ENCODE data around the gene CACNG1.

DNA sequence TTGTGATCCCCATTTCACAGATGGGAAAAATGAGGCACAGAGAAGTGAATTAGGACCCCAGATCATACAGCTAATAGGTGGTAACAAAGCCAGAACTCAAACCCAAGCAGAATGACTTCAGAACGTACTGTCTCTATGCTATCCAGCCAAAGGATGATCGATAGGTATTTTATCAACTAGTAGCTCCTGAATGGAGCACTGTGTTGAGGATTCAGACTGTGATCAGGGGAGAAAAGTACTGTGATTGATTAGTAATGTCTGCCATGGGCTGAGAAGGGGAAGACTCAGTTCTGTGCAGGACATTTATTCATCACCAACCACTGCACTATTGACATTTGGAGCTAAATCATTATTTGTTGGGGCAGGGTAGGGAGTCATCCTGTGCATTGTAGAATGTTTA, 41.1 kb upstream of the CACNG1 start:
- TF ChIP-seq CTCF (IDR thresholded peaks at IDR 0.05; ENCODE audit: low read length) (no peak), EZH2 (optimal IDR thresholded peaks at IDR 0.05; ENCODE audit: low read depth, low read length) (no peak)

Data from MM.1S (cell line).